Transverse colon (tissue), 4 donors: Measurements from ENCODE around the gene NCKAP5L. TPM values are rescaled to one million over a fixed set of nuclear protein-coding genes. Genes with fewer than 3 reads are reported as not detected.

Source experiments
- DNase-seq: peaks from one replicate; pipeline ENCODE4 v3.0.0-alpha.2; 2019
- H3K27ac ChIP-seq, 4 donors: fragments of 200-600 bp; sonication (generic); 2 replicates each; pipeline ENCODE4 v1.5.1; 2016 to 2018; ENCODE audit warnings: inconsistent platforms in 4 of 4
- H3K27me3 ChIP-seq: fragments of 200-600 bp; sonication (generic); 2 replicates; pipeline ENCODE4 v1.5.1; 2017; ENCODE audit warnings: inconsistent platforms
- H3K36me3 ChIP-seq, 4 donors: fragments of 200-600 bp; sonication (generic); 2 replicates each; pipeline ENCODE4 v1.5.1; 2017 to 2019; ENCODE audit warnings: inconsistent platforms in 4 of 4
- H3K4me1 ChIP-seq, 4 donors: fragments of 200-600 bp; sonication (generic); 2 replicates each; pipeline ENCODE4 v1.5.1; 2017 to 2020; ENCODE audit warnings: inconsistent platforms in 4 of 4
- H3K4me3 ChIP-seq, 4 donors: fragments of 200-600 bp; sonication (generic); 1 replicate in 1 of 4; 2 replicates in 3 of 4; pipeline versions ENCODE4 v1.5.1 to v1.6.1; 2017 to 2019; ENCODE audit warnings: inconsistent platforms in 4 of 4
- H3K9me3 ChIP-seq, 2 donors: fragments of 200-600 bp; sonication (generic); 2 replicates each; pipeline ENCODE4 v1.5.1; 2017 to 2019; ENCODE audit warnings: inconsistent platforms in 2 of 2
- CTCF ChIP-seq, 5 experiments: fragments of 200-600 bp in 3 of 5; fragments of 450-650 bp in 2 of 5; sonication (generic) in 3 of 5; IDR thresholded peaks; 1 replicate in 2 of 5; 2 replicates in 3 of 5; pipeline ENCODE4 v1.5.1; 2016 to 2017; ENCODE audit warnings: antibody characterized with exemption in 5 of 5, inconsistent platforms in 3 of 5, mild to moderate bottlenecking in 2 of 5, moderate library complexity in 1 of 5
- EP300 ChIP-seq: sonication (generic); formaldehyde crosslinking; IDR thresholded peaks from one replicate; pipeline ENCODE4 v1.6.1; 2017; ENCODE audit warnings: antibody characterized with exemption, low read depth
- POLR2A ChIP-seq: fragments of 450-650 bp; IDR thresholded peaks from one replicate; pipeline ENCODE4 v1.6.1; 2016; ENCODE audit warnings: antibody characterized with exemption, mild to moderate bottlenecking, moderate library complexity
- POLR2AphosphoS5 ChIP-seq, 3 donors: sonication (generic); formaldehyde crosslinking; IDR thresholded peaks; one replicate each; pipeline ENCODE4 v1.6.1; 2016; ENCODE audit warnings: antibody characterized with exemption in 3 of 3
- WGBS, 2 donors: methylation state at CpG; one replicate each; pipeline ENCODE4 v1.1.5; 2018; ENCODE audit warnings: low coverage in 1 of 2; 5-methylcytosine and 5-hydroxymethylcytosine counted together
- in situ Hi-C, 4 donors: fragments of 200-750 bp; cut with MboI; loops; one replicate each; pipeline versions ENCODE4 v1.15.0 to v1.15.1; 2017; ENCODE audit warnings: low sequenced_read_pairs in 3 of 4, low pct_ligation_motif_present in 1 of 4, low pct_unique_long_range_greater_than_20kb in 1 of 4
- intact Hi-C: fragments of 100-400 bp; cut with DNase I; formaldehyde crosslinking; loops from one replicate; pipeline ENCODE4 v1.15.1; 2023; ENCODE audit warnings: low total_unique reads
- total RNA-seq, 4 donors: library from RNA; depleted of rRNA; stranded (reverse); fragments of >200 nt; gene quantifications; one replicate each; pipeline ENCODE4 v1.1.0, GENCODE V29; 2016

Gene NCKAP5L
- total RNA-seq, 4 donors from 2014 or later, result 3.4 to 5.1 (median 4.2) TPM

GRCh38 chr12:49823350-49823749 lies 4.9 kb downstream of the NCKAP5L start:
- Histone ChIP-seq H3K9me3 (no peaks in the 10 kb centered on the region), H3K36me3 (no peaks in the 10 kb centered on the region), H3K4me1 (peaks cover 9 to 49% (median 19%) of the 10 kb centered on the region in 4 donors), H3K27me3 (no peaks in the 10 kb centered on the region), H3K4me3 (no peak overlapping the region), H3K27ac (no peak overlapping the region)
- no peak for DNase-seq
- intact Hi-C loops (no loop called here), in situ Hi-C loops (no loop called here)
- TF ChIP-seq CTCF (IDR thresholded peaks at IDR 0.05), result no peak
- TF ChIP-seq POLR2A, result no peak
- no peak for TF ChIP-seq POLR2AphosphoS5 (IDR thresholded peaks at IDR 0.05)
- TF ChIP-seq EP300, result no peak
- WGBS, 2 donors, result 64% methylated on average over 1 of the region's 1 CpG; no CpG with 5 or more reads in 1 of the 2 donors

GRCh38 chr12:49821373-49822287 lies 6.6 kb downstream of the NCKAP5L start:
- no peaks in the 10 kb centered on the region for H3K36me3 ChIP-seq
- intact Hi-C loops (no loop called here), in situ Hi-C loops (no loop called here)
- H3K4me3 ChIP-seq, result no peak overlapping the region
- H3K4me1 ChIP-seq, result peaks cover 9 to 42% (median 14%) of the 10 kb centered on the region in 4 donors
- WGBS, 2 donors, result 76 to 100% methylated on average over 3 to 10 of the region's 10 CpGs
- no peak overlapping the region for H3K27ac ChIP-seq
- no peak for DNase-seq
- TF ChIP-seq EP300 (no peak), POLR2A (no peak), CTCF (IDR thresholded peaks at IDR 0.05) (no peak), POLR2AphosphoS5 (IDR thresholded peaks at IDR 0.05) (no peak)
- H3K27me3 ChIP-seq, result no peaks in the 10 kb centered on the region
- no peaks in the 10 kb centered on the region for H3K9me3 ChIP-seq

GRCh38 chr12:49819786-49820185 lies 8.4 kb downstream of the NCKAP5L start:
- in situ Hi-C loops, result no loop called here
- no peak overlapping the region for H3K4me3 ChIP-seq

More at GRCh38 chr12:49819786-49820185, 8.4 kb downstream of the NCKAP5L start:
- Histone ChIP-seq H3K36me3 (no peaks in the 10 kb centered on the region), H3K4me1 (peaks cover 0 to 29% (median 3%) of the 10 kb centered on the region in 4 donors), H3K9me3 (no peaks in the 10 kb centered on the region), H3K27me3 (no peaks in the 10 kb centered on the region), H3K27ac (no peak overlapping the region)
- intact Hi-C loops, result no loop called here
- WGBS, 2 donors, result 57% methylated on average over 1 to 2 of the region's 2 CpGs
- no peak for DNase-seq
- no peak for TF ChIP-seq CTCF (IDR thresholded peaks at IDR 0.05)
- no peak for TF ChIP-seq EP300
- no peak for TF ChIP-seq POLR2AphosphoS5 (IDR thresholded peaks at IDR 0.05)
- TF ChIP-seq POLR2A, result no peak
